NOMO-1 treated with dmso at 0.1 percent for 144 hours (cell line): Measurements from ENCODE around the gene CRADD.
A peak's percentile ranks its signal among the peaks of the same experiment; 100 is the strongest.

Experiments
- DNase-seq: peaks from one replicate; lab custom pipeline; 2025; ENCODE audit not compliant: unreplicated experiment; lab: John Stamatoyannopoulos, UW

CRADD gene

DNA sequence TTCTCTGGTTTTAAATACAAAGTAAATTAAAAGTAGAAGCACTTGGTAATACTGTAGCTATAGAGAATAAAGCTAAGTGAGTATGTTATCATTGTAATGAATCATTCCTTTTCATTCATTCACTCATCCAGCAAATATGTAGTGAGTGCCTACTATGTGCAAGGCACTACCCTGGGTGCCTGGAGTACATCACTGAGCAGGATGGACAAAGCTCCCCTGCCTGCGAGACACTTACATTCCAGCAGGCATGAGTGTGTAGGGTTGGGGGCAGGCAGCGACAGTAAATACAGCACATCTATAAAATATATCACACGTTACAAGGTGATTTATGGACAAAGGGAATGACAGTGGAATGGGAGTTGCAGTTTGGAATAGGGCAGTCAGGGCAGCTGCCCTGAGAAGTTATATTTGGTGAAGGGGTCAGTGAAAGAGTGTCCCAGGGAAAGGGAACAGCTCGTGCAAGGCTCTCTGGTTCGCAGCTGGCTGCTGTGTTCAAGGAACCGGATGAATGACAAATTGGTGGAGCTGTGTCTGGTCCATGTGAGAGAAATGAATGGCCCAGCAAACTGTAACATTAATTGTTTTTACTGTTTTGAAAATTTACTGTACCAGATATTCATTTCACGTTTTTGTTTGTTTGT lies 159.6 kb downstream of the CRADD start:
- no peak for DNase-seq

DNA sequence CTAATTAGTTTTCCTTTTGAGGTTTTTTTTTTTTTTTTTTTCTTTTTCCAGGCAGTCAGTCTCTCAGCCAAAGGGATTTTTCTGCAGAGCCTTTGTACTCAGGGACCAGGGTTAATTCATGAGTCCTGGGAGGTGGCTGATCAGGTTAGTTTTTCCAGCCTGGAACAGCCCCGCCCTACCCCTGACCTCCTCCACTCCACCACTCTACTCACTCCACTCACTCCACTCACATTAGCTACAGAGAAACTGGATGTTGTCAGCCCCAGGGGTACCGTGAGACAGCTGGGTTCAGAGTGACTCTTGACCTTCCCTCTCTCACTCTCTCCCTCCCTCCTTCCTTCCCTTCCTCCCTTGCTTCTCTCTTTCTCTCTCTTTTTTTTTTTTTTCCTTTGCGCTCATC lies 161.0 kb downstream of the CRADD start:
- no peak for DNase-seq

GRCh38 chr12:93839064-93839463 lies 161.9 kb downstream of the CRADD start:
- no peak for DNase-seq

DNA sequence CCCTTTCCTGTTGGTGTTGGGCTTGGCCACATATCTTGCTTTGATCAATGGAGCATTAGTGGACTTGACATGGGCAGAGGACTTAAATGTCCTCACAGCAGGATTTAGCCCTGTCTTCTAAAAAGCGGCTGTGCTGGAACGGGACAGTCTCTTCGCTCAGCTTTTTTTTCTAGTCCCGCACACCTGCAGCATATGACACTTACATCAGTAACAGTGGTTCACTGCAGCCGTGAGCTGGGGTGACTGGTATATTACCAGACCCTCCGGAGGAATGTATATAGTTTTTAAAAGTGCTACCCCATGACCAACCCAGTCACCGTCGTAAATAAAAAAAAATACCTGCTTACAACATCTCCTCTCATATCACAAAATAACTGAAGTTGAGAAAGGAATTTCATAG lies 164.5 kb downstream of the CRADD start:
- DNase-seq, result no peak

DNA sequence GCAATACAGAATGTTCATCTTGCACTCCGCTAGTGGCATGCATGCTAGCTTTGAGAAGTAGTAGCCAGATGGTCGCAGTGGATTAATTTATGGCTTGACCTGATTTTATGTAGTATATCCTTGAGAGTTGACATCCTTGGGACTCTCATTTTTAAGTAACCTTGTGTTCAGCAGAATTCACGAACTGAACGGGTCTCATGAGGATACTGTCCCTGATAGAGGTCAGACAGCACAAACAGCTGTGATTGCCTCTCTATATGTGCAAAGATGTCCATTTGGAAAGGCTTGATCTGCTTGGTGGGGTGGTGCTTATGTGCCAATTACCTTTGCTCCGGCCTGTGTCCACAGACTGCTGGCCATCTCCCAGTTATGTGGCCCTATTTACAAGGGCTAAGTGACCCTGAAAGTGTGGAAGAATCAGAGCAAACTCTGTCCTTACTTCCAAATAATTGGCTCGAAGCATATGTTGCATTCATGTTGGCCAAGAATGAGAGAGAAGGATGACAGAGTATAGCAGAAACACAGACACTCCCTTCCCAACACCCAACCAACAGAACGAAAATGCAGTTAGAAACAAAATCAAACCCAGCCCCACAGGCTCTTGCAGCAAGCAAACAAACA lies 167.1 kb downstream of the CRADD start:
- DNase-seq, result no peak

- DNase-seq, result no peak
Observed at GRCh38 chr12:93846936-93847516, 169.9 kb downstream of the CRADD start.

DNA sequence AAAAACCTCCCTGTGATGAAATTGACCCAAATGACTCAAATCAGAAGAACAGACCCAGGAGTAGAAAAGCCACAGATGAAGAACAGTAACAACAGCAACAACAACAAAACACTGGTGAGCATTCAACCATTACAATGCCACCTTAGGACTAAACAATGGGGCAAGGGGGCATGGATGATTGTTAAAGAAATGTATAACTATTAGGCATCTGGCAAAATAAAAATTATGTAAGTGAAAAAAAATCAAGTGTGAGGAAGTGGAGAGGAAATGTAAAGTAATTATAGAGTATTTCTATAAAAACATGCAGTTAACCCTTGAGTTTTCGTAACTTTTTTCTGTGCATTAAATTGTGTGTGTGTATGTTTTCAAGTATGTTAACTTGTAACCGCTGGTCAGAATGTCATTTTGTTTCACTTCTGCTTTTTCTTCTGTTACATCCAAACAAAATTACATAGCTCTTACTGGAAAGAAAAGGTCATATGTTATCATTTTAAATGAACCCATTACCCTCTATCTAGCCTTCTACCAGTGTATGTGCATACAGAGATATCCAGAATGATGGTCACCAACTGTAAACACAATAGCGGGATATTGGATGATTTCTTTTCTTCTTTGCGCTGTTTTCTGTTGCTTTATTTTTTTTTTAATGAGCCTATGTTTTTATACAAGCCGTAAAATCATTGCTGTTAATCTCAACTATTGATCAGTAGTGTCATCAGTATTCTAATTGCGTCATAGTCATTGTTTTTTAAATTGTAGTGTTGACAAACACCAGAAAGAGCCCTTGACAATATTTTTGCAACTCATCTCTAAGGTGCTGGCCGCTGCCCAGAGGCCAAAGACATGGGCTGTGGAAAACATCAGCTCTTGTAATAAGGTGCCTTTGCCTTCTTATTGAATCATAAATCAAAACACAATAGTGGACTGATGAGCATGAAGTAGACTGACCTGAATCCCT lies 170.6 kb downstream of the CRADD start:
- DNase-seq, result peak; percentile 58

DNA sequence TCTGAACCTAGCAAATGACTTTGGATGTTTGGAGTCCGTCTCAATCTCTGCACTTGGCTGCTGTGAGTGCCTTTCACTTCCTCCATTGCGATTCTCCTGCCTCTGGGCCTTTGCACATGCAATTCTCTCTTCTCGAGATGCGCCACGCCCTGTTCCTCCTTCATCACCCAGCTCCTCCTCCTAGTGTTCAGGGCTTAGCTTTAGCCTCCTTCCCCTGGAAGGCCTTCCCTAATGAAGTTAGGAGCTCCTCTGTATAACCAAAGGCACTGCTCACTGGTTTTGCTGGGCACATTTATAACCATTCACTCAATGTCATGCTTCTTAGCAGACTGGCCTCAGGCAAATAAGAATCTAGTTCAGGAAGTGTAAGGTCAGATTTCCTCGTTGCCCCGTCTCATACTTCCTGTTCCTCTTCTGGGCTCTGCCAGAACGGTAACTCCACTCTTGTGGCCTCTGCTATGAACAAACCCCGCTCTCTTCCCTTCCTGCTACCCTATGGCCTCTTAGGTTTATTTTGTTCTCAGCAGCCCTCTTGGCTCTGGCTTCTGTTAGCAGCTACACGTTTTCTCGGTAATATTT lies 171.4 kb downstream of the CRADD start:
- peak; percentile 93 for DNase-seq

DNA sequence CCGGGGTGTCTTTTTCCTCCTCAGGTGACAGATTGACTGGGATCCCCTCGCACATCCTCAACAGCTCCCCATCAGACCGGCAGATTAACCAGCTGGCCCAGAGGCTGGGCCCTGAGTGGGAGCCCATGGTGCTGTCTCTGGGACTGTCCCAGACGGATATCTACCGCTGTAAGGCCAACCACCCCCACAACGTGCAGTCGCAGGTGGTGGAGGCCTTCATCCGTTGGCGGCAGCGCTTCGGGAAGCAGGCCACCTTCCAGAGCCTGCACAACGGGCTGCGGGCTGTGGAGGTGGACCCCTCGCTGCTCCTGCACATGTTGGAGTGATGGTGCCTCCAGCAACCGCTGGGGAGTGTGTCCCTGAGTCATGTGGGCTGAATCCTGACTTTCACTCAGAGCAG lies 172.8 kb downstream of the CRADD start:
- no peak for DNase-seq

DNA sequence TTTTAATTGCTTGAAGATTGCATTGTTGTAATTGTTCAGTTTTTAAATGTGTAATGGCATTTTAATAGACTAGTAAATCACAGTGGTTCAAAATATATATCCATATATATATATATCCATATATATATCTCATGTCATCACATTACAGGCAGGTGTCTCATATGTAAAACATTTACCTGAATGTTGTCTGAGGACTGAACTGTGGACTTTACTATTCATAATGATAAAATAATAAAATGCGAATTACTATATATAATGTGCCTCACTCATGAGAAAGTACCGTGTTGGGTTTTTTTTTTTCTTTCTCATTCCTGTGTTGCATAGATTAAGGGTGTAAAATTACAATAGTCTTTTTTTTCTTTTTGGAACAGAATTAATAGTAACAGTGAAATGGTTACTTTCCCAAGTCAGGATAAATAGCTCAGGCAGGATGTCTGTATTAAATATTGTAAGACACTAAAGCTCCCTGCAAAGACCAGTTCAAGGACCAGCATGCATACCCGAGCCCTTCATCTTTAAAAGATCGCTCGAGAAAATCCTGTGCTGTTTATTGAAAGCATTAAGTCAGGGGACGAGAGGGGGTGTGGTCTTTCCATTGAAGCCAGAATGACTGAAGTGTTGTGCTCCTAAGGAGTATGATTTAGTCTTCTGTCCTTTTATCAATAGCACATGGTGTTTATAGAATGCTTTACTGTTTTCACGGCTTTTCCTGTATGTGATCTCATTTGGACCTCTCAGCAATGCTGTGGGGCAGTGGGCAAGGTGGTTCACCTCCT lies 173.5 kb downstream of the CRADD start:
- DNase-seq, result no peak

GRCh38 chr12:93851257-93851671 lies 174.1 kb downstream of the CRADD start:
- peak; percentile 65 for DNase-seq

DNA sequence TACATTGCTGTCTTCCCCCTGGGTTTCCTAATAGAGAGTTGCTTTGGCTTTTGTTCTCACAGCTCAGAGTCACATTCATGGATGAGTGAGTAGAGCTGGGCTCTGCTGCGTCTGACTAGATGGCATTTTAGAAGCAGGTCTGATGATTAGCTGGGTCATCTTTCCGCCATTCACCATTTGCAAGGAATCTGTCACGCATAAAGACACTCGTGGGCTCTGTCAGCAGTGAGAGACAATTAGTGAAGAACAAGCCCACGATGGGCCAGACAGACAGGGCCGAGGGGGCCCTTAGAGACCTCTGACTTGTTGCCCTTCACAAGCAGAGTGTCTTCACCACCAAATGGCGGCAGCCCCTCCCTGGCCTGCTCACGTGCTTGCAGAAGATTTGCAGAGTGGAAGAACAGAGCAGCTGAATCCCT lies 175.0 kb downstream of the CRADD start:
- DNase-seq, result no peak

DNA sequence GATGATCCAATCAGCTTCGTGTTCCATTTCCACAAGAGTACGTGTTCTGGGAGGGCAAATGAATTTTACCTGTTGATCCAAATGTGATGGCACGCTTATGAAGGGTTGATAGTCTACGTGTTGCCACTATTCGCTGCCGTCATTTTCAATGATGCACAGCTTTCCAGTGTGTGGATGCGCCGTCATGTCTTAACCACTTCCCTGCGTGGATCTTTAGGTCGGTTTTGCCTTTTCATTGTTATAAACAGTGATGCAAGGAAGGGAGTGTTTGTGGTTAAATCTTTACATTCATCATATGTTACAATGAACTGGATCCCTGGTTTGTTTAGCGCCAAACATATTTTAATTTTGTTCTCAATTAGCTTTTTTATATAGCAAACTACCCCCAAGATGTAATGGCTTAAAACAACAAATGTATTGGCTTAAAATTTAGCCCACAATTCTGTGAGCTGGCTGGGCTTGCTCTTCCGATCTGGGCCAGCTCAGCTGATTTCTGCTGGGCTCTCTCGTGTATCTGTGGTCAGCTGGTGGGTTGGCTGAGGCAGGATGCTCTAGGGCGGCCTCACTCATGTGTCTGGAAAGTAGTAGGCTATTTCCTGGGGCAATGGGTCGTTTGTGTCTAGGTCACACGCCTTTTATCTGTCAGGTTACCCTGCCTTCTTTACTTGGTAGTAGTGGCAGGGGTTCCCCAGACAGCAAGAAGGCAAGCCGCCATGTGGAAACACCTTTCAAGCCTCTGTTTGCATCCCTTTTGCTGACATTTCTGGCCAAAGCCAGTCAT lies 176.7 kb downstream of the CRADD start:
- DNase-seq, result no peak

DNA sequence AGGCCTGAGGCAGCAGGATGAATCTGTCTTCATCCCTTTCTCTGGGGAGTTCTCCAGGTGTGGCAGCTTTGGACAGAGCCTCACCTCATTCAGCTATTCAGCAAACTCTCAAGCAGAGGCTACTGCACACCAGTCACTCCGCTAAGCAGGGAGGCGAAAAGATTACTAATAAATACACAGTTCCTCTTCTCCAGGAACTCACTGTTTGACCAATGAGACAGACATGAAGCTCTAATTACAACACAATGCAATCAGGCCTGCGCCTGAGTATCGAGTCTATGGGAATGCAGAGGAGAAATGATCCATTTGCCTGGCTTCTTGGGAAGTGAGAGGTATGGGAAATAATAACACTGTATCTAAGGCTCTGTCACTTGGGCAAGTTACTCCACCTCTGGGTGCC lies 178.1 kb downstream of the CRADD start:
- DNase-seq, result peak; percentile 70

DNA sequence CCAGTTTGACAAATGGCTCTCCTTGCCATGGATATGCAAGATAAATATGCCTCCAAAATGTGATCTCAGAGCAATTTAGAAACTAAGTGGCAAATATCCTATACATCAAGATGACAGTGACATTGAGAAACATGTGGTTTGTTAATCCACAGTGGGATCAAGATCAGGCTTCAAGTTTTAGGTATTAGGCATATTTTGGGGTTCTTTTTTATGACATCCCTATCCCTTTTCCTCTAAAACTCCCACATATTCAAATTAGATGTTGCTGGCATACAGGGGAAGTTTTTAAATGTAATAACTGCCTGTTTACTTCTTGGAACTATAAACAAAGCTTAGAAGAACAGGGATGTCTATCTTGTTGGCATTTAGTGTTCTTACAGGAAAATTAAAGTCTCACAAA lies 179.4 kb downstream of the CRADD start:
- peak; percentile 19 for DNase-seq

DNA sequence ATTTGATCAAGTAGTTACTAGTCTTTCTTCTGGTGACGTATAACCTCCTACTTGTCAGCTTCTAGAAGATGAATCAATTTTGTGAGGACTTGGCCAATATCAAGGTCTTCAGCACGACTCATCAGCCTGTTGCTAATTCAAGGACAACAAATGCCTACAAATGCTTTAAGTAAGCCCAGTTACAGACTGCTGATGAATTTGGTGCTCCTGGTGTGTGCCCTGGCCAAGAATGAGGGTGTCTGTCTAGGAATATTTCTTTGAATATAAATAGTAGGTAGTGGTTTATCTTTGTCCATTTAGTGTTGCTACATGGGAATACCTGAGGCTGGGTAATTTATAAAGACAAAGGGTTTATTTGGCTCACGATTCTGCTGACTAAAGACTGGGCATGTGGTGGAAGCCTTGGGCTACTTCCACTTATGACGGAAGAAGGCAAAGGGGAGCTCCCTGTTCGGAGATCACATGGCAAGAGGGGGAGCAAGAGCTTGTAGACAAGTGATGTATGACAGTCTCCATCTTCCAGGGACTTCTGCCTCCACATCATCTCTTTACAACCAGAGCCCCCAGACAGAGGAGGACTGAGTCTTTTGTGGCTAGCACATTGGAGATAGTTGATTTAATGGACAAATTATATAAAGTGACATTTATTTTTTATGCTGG lies 180.2 kb downstream of the CRADD start:
- DNase-seq, result no peak

DNA sequence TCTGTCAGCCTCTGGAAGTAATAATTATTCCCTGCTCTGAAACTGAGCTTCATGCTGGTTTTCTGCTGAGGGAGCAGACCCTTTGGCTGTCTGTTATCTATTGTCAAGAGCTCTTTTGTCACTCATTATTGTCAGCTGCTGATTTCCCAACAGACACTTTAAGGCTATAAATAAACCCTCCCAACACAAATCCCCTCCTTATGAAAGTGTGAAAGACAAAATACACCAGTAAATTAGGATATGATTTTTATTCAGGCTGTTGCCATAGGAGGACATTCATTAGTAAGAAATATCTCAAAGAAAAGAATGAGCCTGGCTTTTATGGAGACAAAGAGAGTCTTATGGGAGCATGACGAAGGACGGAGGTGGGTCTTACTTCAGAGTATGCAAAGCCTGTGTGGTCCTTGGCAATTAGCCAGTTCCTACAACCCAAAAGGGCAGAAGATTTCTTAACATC lies 180.8 kb downstream of the CRADD start:
- DNase-seq, result no peak

GRCh38 chr12:93860668-93861373 lies 183.6 kb downstream of the CRADD start:
- no peak for DNase-seq
